K562 (cell line): ENCODE results near the gene MYO16. TPM values are rescaled to one million over a fixed set of nuclear protein-coding genes. Genes with fewer than 3 reads are reported as not detected.

Experiments used
- ATAC-seq: fragments of 200-7000 bp; cut with Tn5 transposase; 3 replicates; pipeline ENCODE4 v1.9.1; 2020; ENCODE audit warnings: moderate library complexity
- BruUV-seq: library from RNA; stranded (reverse); fragments of 400-500 nt; replicated peaks from 2 replicates; lab custom pipeline; 2021; lab: Mats Ljungman, UMichigan
- CTCF ChIA-PET: fragments of 300-600 bp; formaldehyde crosslinking; extraction: SDS; loops from one replicate; lab custom pipeline; 2021; ENCODE audit warnings: low intra/inter-chr PET ratio; lab: Yijun Ruan, JAX
- POLR2A ChIA-PET: fragments of 300-600, 350-650 bp; sonication (Branson Sonifier 250); formaldehyde crosslinking; extraction: SDS; loops from one replicate; lab custom pipeline; 2021; ENCODE audit warnings: antibody characterized with exemption, inconsistent platforms; lab: Yijun Ruan, JAX
- DNase-seq, 4 experiments: peaks; one replicate each; pipeline versions ENCODE4 v3.0.0 to v3.0.0-alpha.2; 2011 to 2018; ENCODE audit warnings: low spot score in 3 of 4, mixed read lengths in 3 of 4; ENCODE audit errors: extremely low read depth in 1 of 4
- FAIRE-seq: peaks from 2 replicates; lab custom pipeline; 2011; peaks lifted over from hg19 to GRCh38; lab: Jason Lieb, UNC
- H2AFZ ChIP-seq: 2 replicates; pipeline ENCODE4 v1.6.0; 2011; ENCODE audit warnings: low read depth, low read length, control low read depth, inconsistent platforms
- H3K27ac ChIP-seq: fragments of 200-600 bp; 3 replicates; pipeline ENCODE4 v1.8.0; 2011; ENCODE audit warnings: low read depth, mild to moderate bottlenecking, control low read depth, inconsistent platforms, low read length, moderate library complexity, mixed read lengths; ENCODE audit errors: extremely low read depth
- H3K27me3 ChIP-seq, 2 experiments: fragments of 300-600 bp in 1 of 2; 2 replicates in 1 of 2; 3 replicates in 1 of 2; pipeline versions ENCODE4 v1.6.0 to v1.8.0; 2011; ENCODE audit warnings: inconsistent platforms in 2 of 2, low read length in 2 of 2, mild to moderate bottlenecking in 1 of 2, mixed read lengths in 1 of 2, moderate library complexity in 1 of 2; ENCODE audit not compliant: control insufficient read depth in 2 of 2, insufficient read depth in 2 of 2
- H3K36me3 ChIP-seq: fragments of 300-600 bp; 3 replicates; pipeline ENCODE4 v1.8.0; 2011; ENCODE audit warnings: mild to moderate bottlenecking, low read length, inconsistent platforms; ENCODE audit not compliant: control insufficient read depth, insufficient read depth
- H3K4me1 ChIP-seq, 2 experiments: fragments of 200-600 bp in 1 of 2; replicated peaks in 1 of 2; 2 replicates in 1 of 2; 3 replicates in 1 of 2; pipeline versions ENCODE4 v1.5.1 to v1.8.0; 2011; ENCODE audit warnings: inconsistent platforms in 2 of 2, low read length in 2 of 2, mild to moderate bottlenecking in 1 of 2, mixed read lengths in 1 of 2, moderate library complexity in 1 of 2; ENCODE audit not compliant: control insufficient read depth in 2 of 2, insufficient read depth in 2 of 2
- H3K4me2 ChIP-seq: 2 replicates; pipeline ENCODE4 v1.6.1; 2011; ENCODE audit warnings: low read length, control low read depth, inconsistent platforms, mixed read lengths; ENCODE audit not compliant: insufficient read depth
- H3K4me3 ChIP-seq: fragments of 200-600 bp; sonication (generic), shearing (Covaris generic); 2 replicates; pipeline ENCODE4 v1.5.1; 2016; ENCODE audit warnings: control low read depth, inconsistent platforms
- H3K79me2 ChIP-seq: fragments of 200-600 bp; 3 replicates; pipeline ENCODE4 v1.8.0; 2011; ENCODE audit warnings: low read length, inconsistent platforms; ENCODE audit not compliant: control insufficient read depth, insufficient read depth
- H3K9ac ChIP-seq, 2 experiments: 2 replicates each; pipeline versions ENCODE4 v1.6.0 to v1.6.1; 2011; ENCODE audit warnings: low read depth in 2 of 2, low read length in 2 of 2, control low read depth in 1 of 2, inconsistent platforms in 1 of 2, mild to moderate bottlenecking in 1 of 2, mixed read lengths in 1 of 2; ENCODE audit not compliant: insufficient read depth in 1 of 2
- H3K9me1 ChIP-seq: one replicate; pipeline ENCODE4 v1.6.0; 2011; ENCODE audit warnings: inconsistent platforms, mild to moderate bottlenecking, low read length, moderate library complexity; ENCODE audit not compliant: control insufficient read depth, insufficient read depth
- H3K9me3 ChIP-seq: replicated peaks from 2 replicates; pipeline ENCODE4 v1.5.1; 2011; ENCODE audit warnings: low read depth, low read length, inconsistent platforms; ENCODE audit not compliant: control insufficient read depth, insufficient read depth
- H4K20me1 ChIP-seq: replicated peaks from 2 replicates; pipeline ENCODE4 v1.6.1; 2011; ENCODE audit warnings: low read length, inconsistent platforms, mixed read lengths; ENCODE audit not compliant: control insufficient read depth, insufficient read depth
- CC2D1A ChIP-seq: fragments of 450-650 bp; IDR thresholded peaks from 2 replicates; pipeline ENCODE4 v1.6.1; 2017; ENCODE audit warnings: mild to moderate bottlenecking
- EP300 ChIP-seq: IDR thresholded peaks from 2 replicates; pipeline ENCODE4 v1.6.1; 2012; ENCODE audit warnings: low read length, improper control_type of control experiment
- FOSL1 ChIP-seq: fragments of 200-800 bp; sonication (Bioruptor generic); conservative IDR thresholded peaks from 2 replicates; pipeline ENCODE4 v1.6.1; 2016; ENCODE audit warnings: missing genetic modification characterization, missing compliant biosample characterization
- HMG20A ChIP-seq: fragments of 450-650 bp; formaldehyde crosslinking; conservative IDR thresholded peaks from 2 replicates; pipeline ENCODE4 v1.4.0; 2020; ENCODE audit warnings: mild to moderate bottlenecking, mixed read lengths
- KAT7 ChIP-seq: sonication (generic); formaldehyde crosslinking; IDR thresholded peaks from 2 replicates; pipeline ENCODE4 v1.8.0; 2022; ENCODE audit warnings: missing genetic modification reagents, mild to moderate bottlenecking, borderline replicate concordance
- KDM1A ChIP-seq, 2 experiments: fragments of 450-650 bp; IDR thresholded peaks; 2 replicates each; pipeline ENCODE4 v1.6.1; 2016; ENCODE audit warnings: mild to moderate bottlenecking in 2 of 2
- LEF1 ChIP-seq: fragments of 450-650 bp; IDR thresholded peaks from 2 replicates; pipeline ENCODE4 v1.6.1; 2016; ENCODE audit warnings: mild to moderate bottlenecking
- OTX1 ChIP-seq: fragments of 450-650 bp; formaldehyde crosslinking; IDR thresholded peaks from 2 replicates; pipeline ENCODE4 v1.4.0; 2022; ENCODE audit warnings: mild to moderate bottlenecking
- SRSF7 ChIP-seq: fragments of 200-400 bp; formaldehyde crosslinking; optimal IDR thresholded peaks from 2 replicates; pipeline ENCODE3; 2017; ENCODE audit warnings: mild to moderate bottlenecking, low read depth, low read length
- TCF7 ChIP-seq: sonication (generic); IDR thresholded peaks from 2 replicates; pipeline ENCODE4 v1.6.1; 2016; ENCODE audit warnings: antibody characterized with exemption, borderline replicate concordance
- ZNF165 ChIP-seq: fragments of 250-450 bp; sonication (Bioruptor Pico); IDR thresholded peaks from 2 replicates; pipeline ENCODE4 v1.4.0; 2020; ENCODE audit warnings: borderline replicate concordance
- WGBS: fragments of 100-300 bp; shearing (Covaris generic); methylation state at CpG from one replicate; pipeline ENCODE4 v1.1.6; 2016; ENCODE audit warnings: low coverage, mixed read lengths; ENCODE audit not compliant: insufficient coverage; ENCODE audit errors: missing lambda C conversion rate; 5-methylcytosine and 5-hydroxymethylcytosine counted together
- in situ Hi-C: fragments of 300-500 bp; cut with MboI; formaldehyde crosslinking; loops from 4 replicates; pipeline ENCODE4 v1.15.0; 2018; ENCODE audit warnings: inconsistent platforms, mixed read lengths
- intact Hi-C: fragments of 100-400 bp; cut with micrococcal nuclease; formaldehyde crosslinking; loops from 2 replicates; pipeline ENCODE4 v1.14.2; 2022
- polyA plus RNA-seq, 8 experiments: library from polyadenylated mRNA; depleted of rRNA in 4 of 8; stranded (reverse) in 5 of 8; unstranded in 3 of 8; fragments of >200 nt; fragmentation: Nextera tagmentation in 2 of 8; fragmentation: Illumina TruSeq in 1 of 8; extraction: Ambion mirVana in 2 of 8; extraction: Trizol in 1 of 8; gene quantifications; 2 replicates each; pipeline versions ENCODE4 v1.2.1 to v1.2.3, GENCODE V29; 2011 to 2014; ENCODE audit warnings: inconsistent platforms in 1 of 8, missing spikeins in 1 of 8
- total RNA-seq, 7 experiments: library from RNA; depleted of rRNA in 6 of 7; stranded (reverse); fragments of >200 nt in 6 of 7; fragmentation: Illumina TruSeq in 2 of 7; extraction: Trizol in 2 of 7; gene quantifications; 2 replicates each; pipeline versions ENCODE4 v1.2.1 to v1.2.3, GENCODE V29; 2011 to 2021; ENCODE audit warnings: low replicate concordance in 1 of 7
- TF ChIP-seq, protein P1 (sequence below): fragments of 200-800 bp; sonication (Bioruptor generic); IDR thresholded peaks from 2 replicates; pipeline ENCODE4 v1.6.1; 2016; ENCODE audit warnings: missing genetic modification characterization, missing compliant biosample characterization
- TF ChIP-seq, protein P2 (sequence below): sonication (generic); formaldehyde crosslinking; IDR thresholded peaks from 2 replicates; pipeline ENCODE4 v1.4.0; 2020; ENCODE audit warnings: mild to moderate bottlenecking, missing genetic modification reagents

Gene MYO16
- total and polyA plus RNA-seq, 9 of the 15 experiments (the other 6 are each of a cell fraction or from before 2014, with no cell fraction given): 4.3 to 45.7 (median 12.1) TPM

DNA sequence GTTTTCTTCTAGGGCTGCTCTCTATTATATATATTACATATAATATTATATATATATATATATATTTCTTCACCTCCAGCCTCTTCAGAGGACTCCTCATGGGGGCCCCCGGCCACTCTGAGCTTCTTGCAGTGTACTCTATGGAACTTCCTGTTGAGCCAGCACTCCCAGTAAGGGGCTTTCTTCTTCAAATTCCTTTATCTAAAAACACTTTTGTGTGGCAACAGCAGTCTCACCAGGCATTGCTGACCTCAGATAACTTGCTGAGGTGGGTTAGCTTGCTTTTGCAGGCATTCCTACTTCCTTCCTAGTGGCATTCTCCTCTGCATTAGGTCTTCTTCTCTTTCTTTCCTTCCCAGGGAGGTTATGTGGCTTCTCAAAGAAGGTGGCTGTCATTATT is 381.5 kb downstream of the MYO16 start:
- Histone ChIP-seq H4K20me1 (no peaks in the 10 kb centered on the region), H2AFZ (no peak overlapping the region), H3K4me1 (no peaks in the 10 kb centered on the region), H3K9me1 (no peaks in the 10 kb centered on the region), H3K9ac (no peak overlapping the region), H3K4me3 (no peak overlapping the region), H3K27me3 (no peaks in the 10 kb centered on the region), H3K9me3 (no peaks in the 10 kb centered on the region), H3K79me2 (no peaks in the 10 kb centered on the region), H3K36me3 (no peaks in the 10 kb centered on the region), H3K27ac (no peak overlapping the region), H3K4me2 (no peak overlapping the region)
- intact Hi-C loops (no loop called here), in situ Hi-C loops (no loop called here)
- TF ChIP-seq OTX1 (CRISPR knock-in tag) (no peak), TCF7 (no peak), KAT7 (CRISPR knock-in tag) (no peak), ZNF165 (CRISPR knock-in tag) (no peak), CC2D1A (no peak), EP300 (no peak), KDM1A (IDR thresholded peaks at IDR 0.05) (no peak), LEF1 (no peak), FOSL1 (no peak), SRSF7 (no peak), HMG20A (CRISPR knock-in tag) (no peak)
- TF ChIP-seq, protein P1, sequence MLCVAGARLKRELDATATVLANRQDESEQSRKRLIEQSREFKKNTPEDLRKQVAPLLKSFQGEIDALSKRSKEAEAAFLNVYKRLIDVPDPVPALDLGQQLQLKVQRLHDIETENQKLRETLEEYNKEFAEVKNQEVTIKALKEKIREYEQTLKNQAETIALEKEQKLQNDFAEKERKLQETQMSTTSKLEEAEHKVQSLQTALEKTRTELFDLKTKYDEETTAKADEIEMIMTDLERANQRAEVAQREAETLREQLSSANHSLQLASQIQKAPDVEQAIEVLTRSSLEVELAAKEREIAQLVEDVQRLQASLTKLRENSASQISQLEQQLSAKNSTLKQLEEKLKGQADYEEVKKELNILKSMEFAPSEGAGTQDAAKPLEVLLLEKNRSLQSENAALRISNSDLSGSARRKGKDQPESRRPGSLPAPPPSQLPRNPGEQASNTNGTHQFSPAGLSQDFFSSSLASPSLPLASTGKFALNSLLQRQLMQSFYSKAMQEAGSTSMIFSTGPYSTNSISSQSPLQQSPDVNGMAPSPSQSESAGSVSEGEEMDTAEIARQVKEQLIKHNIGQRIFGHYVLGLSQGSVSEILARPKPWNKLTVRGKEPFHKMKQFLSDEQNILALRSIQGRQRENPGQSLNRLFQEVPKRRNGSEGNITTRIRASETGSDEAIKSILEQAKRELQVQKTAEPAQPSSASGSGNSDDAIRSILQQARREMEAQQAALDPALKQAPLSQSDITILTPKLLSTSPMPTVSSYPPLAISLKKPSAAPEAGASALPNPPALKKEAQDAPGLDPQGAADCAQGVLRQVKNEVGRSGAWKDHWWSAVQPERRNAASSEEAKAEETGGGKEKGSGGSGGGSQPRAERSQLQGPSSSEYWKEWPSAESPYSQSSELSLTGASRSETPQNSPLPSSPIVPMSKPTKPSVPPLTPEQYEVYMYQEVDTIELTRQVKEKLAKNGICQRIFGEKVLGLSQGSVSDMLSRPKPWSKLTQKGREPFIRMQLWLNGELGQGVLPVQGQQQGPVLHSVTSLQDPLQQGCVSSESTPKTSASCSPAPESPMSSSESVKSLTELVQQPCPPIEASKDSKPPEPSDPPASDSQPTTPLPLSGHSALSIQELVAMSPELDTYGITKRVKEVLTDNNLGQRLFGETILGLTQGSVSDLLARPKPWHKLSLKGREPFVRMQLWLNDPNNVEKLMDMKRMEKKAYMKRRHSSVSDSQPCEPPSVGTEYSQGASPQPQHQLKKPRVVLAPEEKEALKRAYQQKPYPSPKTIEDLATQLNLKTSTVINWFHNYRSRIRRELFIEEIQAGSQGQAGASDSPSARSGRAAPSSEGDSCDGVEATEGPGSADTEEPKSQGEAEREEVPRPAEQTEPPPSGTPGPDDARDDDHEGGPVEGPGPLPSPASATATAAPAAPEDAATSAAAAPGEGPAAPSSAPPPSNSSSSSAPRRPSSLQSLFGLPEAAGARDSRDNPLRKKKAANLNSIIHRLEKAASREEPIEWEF: no peak
- TF ChIP-seq, protein P2, sequence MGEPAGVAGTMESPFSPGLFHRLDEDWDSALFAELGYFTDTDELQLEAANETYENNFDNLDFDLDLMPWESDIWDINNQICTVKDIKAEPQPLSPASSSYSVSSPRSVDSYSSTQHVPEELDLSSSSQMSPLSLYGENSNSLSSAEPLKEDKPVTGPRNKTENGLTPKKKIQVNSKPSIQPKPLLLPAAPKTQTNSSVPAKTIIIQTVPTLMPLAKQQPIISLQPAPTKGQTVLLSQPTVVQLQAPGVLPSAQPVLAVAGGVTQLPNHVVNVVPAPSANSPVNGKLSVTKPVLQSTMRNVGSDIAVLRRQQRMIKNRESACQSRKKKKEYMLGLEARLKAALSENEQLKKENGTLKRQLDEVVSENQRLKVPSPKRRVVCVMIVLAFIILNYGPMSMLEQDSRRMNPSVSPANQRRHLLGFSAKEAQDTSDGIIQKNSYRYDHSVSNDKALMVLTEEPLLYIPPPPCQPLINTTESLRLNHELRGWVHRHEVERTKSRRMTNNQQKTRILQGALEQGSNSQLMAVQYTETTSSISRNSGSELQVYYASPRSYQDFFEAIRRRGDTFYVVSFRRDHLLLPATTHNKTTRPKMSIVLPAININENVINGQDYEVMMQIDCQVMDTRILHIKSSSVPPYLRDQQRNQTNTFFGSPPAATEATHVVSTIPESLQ (CRISPR knock-in tag): no peak
- DNase-seq (no peak), FAIRE-seq (no peak), ATAC-seq (no peak)
- POLR2A ChIA-PET: no interaction called here
- WGBS: 50% methylated on average over 1 of the region's 1 CpG
- no TSS peak for BruUV-seq
- CTCF ChIA-PET: no interaction called here
